ENCODE results near the gene RNASE8.
A peak's percentile ranks its signal among the peaks of the same experiment; 100 is the strongest.

Gene RNASE8

DNA sequence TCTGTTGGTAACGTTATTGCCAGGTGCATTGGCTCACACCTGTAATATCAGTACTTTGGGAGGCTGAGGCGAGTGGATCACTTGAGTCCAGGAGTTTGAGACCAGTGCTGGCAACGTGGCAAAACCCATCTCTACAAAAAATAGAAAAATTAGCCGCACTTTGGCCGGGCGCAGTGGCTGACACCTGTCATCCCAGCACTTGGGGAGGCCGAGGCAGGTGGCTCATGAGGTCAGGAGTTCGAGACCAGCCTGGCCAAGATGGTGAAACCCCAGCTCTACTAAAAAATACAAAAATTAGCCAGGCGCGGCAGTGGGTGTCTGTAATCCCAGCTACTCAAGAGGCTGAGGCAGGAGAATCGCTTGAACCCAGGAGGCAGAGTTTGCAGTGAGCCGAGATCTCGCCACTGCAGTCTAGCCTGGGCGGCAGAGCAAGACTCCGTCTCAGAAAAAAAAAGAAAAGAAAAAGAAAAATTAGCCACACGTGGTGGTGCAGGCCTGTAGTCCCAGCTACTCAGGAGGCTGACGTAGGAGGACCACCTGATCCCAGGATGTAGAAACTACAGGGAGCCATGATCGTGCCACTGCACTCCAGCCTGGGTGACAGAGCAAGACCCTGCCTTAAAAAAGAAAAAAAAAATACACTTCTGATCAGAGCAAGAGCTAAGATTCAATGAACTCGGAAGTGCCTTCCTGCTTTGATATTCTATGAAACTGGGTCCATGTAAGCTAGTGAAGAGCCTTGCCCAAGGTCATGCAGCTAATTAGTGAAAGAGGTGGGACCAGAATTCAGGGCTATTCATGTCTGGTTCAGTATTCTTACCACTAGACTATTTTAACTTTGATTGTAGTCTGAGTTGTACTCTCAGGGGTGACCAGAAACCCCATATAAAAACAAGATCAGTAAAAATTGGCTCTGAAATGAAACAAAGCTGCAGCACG, 4.2 kb upstream of the RNASE8 start:
- no peak for DNase-seq (ENCODE audit: low read depth in 2 of 2)

DNA sequence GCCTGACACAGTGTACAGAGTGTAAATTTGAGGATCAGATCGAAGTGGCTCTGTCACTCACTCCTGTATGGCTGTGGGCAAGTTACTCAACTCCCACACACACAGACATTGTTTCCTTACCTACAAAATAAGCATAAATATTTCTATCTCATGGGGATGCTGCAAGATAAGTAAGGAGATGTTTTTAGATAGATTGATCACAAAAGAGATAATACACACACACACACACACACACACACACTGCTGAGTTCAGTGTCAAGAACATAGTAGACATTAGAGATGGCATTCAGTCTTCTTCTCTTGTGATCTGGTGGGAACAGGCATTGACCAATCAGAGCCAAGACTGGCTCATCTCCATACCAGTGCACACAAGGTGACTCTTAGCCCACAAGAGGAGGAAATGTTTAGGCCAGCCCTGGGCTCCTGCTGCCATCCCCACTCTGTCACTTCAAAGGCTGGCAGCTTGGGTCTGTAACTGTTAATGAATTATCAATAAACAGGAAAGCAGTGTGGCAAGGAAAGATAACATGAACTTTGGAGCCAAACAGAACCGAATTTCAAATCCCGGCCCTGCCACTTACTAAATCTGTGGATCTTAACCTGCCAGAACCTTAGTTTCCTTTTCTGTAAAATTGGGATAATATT, 3.4 kb upstream of the RNASE8 start:
- no peak for DNase-seq (ENCODE audit: low read depth in 2 of 2)

DNA sequence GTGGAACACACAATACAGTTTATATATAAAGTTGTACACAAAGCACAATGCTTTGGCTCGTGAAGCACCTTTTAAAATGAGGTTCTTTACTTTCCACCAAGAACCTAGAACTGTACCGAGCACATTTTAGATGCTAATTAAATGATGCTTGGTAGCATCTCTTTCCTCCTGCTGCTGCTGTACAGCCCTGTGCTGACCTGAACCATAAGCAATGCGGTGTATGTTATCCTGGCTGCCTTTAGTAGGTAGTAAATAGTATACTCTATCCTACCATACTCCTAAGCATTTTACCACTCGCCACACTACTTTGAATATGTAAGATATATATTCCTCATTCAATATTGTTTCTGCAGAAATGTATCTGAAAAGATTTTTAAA, 2.9 kb upstream of the RNASE8 start:
- DNase-seq (ENCODE audit: low read depth in 2 of 2) = no peak

DNA sequence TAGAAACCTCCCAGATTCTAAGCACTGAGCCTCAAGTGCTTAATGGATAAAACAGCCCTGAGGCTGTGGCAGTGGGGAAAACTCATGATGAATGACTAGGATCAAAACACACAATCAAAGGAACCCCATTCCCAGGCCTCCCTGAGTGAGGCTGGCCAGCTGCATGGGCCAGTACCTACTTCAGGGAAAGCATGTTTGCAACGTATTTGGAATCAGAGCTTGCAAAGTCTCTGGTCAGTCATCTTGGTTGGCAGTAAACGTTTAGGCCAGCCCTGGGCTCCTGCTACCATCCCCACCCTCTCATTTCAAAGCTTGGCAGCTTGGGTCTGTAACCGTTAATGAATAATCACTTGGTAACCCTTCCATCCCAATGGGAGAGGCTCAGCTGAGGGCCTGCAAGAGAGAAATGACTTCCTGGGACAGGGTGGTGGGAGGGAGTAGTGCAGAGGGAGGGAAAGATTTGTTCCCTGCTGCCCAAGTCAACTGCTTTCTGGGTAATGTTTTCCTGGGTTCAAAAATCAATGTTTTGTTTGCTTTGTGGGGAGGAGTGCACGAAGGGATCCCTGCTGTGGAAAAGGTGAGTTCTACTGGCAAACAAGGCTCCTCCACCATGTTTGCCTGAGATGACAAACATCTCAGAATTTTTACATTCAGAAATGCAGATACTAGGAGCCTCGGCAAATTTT, 2.0 kb upstream of the RNASE8 start:
- DNase-seq (ENCODE audit: low read depth in 2 of 2) = no peak

DNA sequence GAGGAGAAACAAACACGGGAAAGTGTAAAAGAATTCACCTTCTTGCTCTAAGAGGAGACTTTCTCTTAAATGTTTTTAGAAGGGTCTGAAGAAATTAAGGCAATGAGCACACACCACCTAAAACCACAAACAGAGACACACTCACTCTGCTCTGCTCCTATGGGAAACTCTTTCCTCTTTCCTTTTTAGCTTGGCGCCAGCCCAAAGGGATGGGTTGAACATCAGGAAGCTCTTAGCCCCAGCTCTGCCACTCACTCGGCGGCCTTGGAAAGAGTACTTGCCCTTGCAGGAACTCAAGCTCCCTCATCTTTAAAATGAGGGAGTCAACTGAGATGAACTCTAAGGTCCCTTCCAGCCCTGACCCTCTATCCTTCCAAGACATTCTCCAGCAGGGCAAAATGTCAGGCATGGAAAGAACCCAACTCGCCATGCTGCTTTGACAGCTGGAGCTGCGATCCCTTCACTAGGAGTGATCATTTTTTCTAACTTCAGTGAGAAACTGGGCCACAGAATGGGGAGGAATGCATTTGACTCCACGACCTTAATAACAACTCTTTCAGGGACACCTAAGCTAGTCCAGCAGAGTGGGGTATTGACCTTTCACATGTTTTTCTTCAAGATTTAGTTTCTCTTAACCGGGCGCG, 980 bp upstream of the RNASE8 start:
- no peak for DNase-seq (ENCODE audit: low read depth in 2 of 2)

DNA sequence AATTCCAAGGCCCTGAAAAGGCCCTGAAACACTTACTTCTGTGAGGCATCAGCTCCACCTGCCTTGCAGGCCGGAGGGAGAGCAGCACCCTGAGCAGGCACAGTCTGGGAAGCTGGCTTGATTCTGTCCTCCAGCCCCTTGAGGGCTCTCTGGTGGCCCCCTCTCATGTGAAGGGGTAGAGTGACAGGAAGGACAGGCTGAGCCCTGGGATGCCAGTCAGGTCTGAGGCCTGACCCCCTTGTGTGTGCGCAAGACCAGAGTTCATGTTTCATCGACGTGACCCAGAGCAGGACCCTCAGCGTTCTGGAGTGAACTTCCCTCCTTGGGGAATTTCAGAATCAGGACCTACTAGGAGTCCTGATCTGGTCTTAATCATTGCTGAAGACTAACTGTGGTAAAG, 1.3 kb downstream of the RNASE8 start:
- no peak for DNase-seq (ENCODE audit: low read depth in 2 of 2)

DNA sequence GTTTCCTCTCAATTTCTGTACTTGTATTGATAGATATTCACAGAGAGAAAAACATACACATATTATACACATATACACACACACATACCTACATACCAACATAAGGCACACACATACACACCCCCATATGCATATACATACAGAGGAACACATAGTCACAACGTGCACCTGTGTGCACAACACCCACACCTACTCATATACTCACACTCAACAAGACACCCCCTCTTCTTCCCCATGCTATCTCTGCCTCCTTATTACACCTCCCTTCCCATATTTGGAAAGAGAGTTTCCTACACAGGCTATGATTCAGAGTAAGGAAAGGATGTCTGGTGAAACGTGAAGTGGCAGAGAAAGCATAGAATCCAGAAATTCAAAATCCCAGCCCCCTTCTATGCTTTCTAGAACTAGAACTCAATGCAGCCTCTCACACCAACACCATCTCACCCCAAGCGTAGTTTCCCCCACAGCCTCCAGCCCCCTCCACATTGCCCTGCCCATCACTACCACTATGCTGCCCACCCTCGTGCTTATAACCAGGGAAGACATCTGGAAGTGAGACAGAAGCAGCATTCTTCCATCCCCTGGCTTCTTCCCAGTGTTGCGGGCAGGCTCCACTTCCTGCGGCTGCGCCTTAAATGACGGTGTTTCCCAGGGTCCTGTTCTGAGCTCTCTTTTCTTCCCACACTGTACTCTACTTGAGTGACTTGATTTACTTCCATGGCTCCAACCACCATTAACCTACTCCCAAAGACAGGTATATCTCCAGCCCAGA, 2.4 kb downstream of the RNASE8 start:
- DNase-seq (ENCODE audit: low read depth in 2 of 2) = no peak

DNA sequence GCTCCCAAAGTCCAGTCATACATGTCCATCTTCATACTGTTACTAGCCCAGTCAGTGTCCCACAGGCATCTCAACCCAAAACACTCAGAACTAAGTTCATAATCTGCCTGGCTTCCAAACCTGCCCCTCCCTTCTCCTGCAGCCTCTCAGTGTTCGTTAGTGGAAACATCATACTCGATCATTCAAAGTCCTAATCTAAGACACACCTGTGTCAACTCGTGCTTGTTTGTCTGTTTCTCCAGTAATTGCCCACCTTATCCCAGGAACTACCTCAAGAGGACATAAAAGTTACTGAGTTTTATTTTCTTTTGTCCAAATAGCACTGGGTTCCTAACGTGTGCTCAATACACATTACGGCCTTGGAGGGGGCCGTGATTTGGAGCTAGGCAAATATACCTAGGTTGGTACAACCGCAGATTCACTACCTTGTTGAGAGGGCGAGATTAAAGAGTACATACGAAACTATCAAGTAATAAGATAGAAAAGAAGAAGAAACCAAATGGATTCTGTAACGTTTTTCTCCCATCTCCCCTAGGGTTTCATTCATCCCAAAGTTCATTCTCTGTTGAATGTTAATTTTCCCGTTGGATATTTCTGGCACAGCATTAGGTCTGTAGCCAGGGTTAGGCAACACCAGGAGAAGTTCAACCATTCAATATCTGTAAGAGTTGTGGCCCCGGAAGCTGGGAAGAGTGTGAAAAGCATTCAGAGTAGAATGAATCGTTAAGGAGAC, 3.2 kb downstream of the RNASE8 start:
- no peak for DNase-seq (ENCODE audit: low read depth in 2 of 2)

DNA sequence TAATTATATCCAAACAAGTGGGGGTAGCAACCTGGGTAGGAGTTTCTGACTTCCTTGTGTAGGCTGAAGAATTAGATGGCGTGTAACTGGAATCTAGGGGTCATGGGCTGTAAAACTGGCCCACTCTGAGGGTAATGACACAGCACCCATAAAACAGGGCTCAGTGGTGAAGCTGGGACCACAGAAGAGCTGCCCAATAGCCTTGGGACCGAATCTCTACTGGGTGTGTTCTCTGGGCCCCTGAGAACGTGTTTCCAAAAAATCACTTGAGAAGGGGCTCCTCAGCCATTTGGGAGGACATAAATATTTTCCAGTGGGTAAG, 3.7 kb downstream of the RNASE8 start:
- DNase-seq (ENCODE audit: low read depth in 2 of 2) = no peak

DNA sequence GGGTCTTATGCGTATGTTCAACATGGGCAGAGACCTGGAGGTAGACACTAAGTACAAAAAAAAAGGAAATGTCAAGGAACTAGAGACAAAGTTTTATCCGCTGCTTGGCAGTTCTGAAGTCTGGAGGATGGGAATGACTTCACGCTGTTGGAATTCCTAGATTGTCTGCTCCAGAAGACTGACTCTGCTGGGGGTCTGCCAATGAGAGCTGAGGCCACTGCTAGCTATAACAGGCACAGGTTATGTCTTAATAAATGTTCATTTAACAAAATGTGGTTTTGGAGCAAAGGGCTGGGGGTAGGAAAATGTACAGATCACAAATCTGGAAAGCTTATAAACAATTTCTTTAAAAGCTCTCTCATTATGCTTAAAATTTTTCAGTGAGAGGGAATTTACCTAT, 5.9 kb downstream of the RNASE8 start:
- no peak for DNase-seq (ENCODE audit: low read depth in 2 of 2)

DNA sequence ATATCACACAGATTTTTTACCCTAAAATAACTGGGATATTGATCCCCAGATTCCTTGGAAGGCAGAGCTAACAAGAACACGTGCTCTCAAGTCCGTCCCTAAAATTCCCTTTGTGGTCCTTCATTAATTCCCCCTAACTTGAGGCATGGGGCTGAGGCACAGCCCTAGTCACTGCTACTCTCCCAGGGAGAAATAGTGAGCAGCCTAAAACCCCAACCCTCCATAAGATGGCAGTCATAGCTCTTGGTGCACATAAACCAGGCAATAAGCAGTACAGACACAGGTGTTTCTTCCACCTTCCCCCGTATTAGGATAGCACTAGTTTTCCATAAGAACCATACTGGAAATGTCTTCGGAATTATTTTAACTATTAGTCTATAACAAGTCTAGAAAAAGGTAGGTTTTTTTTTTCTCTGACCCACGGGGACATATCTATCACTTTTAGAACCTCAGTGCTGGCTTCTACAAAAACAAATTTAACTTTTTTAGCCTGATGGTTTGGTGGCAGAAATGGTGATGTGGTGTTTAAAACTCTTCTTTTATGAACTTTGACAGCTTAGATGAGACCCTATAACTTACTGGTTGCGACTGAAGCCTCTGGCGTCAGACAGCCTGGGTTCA, 9.4 kb downstream of the RNASE8 start:
- DNase-seq (ENCODE audit: low read depth in 2 of 2) = no peak

DNA sequence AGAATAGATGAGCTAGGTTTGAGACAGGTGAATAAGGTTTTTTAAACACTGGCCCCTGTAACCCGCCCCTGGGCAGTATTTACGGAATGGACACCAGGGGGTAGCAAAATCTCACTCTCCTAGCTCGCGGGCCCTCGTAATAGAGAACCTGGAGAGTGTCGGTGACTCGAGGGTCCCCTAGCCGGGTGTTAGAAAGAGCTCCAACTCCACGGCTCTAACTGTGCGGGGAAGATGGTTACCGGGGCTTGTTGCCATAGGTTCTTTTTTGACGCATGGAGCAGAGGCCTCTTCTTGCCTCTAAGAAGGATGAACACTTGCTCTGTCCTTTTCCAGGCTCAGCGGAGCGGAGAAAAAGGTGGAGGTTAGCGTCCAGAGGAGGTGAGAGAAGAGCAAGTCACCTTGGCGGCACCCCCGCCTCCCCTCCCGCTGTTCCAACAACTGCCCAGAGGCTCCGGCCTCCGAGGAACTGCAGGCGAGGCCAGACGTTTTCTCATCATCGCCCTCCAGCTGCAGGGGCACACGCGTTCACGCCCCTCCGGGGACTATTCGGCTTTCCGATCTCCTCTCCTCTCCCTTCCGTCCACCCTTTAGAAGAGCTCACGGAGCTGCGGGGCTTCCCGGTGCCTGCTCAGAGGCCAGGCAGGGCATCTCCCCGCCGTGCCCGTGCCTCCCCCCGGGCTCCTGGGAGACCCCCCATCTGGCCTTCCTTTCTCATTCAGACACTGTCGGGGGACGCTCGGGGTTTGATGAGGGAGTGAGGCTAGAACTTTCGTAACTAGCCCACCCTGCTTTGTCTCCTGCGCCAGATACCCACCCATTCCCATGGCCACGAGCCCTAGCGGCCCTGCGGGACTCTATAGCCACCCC, 11.1 kb downstream of the RNASE8 start:
- DNase-seq (ENCODE audit: low read depth in 2 of 2) = no peak

DNA sequence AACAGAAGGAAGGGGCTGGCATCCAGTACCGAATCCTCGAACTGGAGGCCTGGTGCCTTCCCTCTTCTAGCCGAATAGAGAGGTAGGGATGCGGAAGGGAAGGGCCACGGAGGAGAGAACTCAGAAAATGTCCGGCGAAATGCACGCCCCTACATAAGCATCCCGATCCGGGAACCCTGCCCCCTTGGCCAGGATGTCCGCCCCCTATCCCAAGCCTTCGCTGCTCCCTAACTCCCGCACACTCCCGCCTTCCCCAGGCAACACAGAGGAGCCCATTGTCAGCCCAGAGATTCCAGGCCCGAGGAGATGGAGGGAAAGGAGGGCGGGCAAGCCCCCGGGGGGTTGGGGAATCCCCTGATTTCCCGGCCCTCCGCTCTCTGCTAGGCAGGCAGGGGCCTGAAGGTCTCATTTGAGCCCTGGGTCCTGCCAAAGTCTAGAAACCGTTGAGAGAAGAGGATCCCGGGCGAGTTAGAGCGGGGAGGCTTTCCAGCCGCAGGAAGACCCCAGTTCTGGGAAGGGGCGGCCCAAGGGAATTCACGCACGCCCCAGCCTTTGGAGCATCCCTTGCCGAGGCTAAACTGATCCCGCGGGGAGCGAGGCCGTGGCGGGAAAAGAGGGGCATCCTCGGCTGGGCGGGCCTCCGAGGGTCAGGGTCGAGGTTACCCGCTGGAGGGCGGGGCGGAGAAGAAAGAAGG, 11.9 kb downstream of the RNASE8 start:
- DNase-seq (ENCODE audit: low read depth in 2 of 2) = no peak

DNA sequence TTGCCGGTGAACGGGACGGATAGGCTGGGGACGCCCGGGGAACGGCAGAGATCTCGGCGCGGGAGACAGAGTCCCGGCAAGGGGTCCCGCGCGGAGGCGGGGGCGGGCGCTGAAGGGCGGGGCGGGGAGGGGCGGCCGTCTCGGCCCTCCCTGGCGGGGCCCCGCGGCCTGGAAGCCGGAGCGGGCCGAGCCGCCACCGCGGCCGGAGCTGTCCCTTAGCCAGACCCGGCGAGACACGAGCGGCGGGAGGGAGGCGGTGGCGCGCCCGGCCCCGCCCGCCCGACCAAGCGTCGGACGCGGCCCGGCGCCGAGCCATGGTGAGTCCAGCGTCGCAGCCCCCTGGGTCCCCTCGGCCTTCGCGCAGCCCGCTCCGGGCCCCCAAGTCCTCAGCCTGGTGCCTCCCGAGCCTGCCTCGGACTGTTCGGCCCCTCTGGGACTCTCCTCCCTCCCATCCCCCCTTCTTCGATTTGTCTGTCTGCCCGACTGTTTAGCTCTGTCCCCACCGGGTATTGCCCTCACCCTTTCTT, 12.5 kb downstream of the RNASE8 start, which contains the start of gene ARHGEF40:
Gene ARHGEF40, plus strand, starts transcription at position 222 of the 527 bp plus-strand sequence. Its CDS starts 93 bp downstream, at position 315.
- DNase-seq (ENCODE audit: low read depth in 2 of 2) = no peak

DNA sequence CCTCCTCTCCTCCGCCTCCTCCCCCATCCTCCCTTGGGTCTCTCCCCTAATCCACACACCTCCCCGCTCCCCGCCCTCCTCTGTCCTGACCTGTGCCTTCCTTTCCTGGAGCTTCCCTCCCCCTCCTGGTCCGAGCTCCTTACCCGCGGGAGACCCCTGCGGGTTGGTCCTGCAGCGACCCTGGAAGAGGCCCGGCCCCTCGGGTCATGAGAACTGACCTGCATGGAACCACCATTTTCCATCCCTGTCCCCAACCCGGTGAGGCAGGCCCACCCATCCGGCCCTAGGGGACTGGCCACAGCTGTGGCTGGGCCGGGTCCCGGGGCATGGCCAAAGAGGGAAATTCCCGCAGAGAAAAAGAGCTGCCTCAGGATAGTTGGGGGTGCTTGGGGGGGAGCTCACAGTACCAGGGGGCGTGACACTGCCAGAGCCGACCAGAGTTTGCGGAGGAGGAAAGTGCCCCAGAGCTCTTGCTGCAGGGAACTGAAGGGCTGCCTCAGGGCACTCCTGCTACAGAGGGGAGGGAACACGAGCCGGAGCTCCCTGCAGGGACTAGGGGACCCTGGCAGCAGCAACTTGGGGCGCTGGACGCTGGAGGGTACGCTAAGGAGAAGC, 13.1 kb downstream of the RNASE8 start:
- no peak for DNase-seq (ENCODE audit: low read depth in 2 of 2)

DNA sequence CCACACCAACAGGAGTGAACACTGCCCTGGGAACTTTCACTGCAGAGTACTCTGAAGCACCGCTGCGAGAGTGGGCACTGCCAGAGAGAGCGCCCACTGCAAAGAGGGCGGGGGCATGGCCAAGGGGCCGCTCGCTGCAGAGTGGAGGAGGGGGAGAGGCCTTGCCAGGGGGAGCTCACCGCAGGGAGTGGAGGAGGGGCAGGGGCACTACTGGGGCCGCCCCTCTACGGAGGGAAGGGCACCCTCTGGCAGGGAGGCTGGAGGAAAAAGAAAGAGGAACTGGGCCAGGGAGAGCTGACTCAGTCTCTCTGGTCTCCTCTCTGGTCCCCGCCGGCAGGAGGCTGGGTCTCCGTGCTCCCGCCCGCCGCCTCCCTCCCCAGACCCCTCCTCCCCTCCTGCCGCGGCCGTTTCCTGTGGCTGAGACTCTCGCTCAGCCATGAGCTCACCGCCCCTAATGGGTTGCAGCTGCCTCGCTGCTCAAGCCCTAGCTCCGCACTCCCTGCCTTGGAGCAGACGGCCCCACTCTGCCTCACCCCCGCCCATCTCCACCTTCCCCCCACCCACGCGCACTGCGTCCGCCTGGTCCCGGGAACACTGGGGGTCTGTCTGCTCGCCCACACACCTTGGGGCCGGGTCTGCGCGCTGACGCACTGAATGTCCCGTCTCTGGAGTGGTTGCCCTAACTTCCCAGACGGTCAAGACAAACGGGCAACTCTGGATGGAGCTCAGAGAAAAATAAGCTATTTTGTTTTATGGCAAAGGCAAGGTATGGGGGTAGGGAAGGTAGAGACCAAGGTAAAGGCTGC, 13.8 kb downstream of the RNASE8 start:
- peak in 1 of 2 donors; percentile 44 for DNase-seq (ENCODE audit: low read depth in 2 of 2)

DNA sequence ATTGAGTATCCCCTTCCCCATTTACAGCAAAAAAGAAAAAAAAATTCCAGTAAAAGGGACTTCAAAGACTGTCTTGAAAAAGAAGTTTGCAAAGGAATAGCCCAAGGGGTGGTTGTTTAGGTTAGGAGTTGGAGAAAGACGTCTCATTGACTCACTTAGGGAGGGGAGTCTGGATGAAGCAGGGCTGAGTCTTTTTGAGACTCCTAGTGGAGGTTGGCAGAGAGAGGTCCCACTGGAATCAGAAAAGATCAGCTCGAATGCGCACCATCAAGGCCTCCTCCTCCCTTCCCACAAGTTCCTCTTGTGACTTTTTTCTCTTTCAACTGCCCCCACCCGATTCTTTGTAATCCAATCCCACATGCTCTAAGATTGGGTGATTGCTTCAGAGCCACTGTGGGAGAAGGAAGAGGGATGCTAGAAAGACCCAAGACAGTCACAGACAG, 14.4 kb downstream of the RNASE8 start:
- no peak for DNase-seq (ENCODE audit: low read depth in 2 of 2)

Measured in stimulated activated CD4-positive, alpha-beta T cell treated with anti-CD3 and anti-CD28 coated beads, Interleukin-4, amount 100 ng/mL, for 48 hours (primary cell).